IPS DF 4.7 (cell line): ENCODE measurements around the gene CLDN2.
"Not testable (repeated sequence)": the region's sequence is repeated elsewhere in the genome, so short reads cannot be mapped to it uniquely, and the experiment has no call there.

Experiments
- DNase-seq: peaks from one replicate; pipeline ENCODE4 v3.0.0-alpha.2; 2013; ENCODE audit warnings: low spot score; ENCODE audit errors: extremely low read depth

The CLDN2 gene, protein sequence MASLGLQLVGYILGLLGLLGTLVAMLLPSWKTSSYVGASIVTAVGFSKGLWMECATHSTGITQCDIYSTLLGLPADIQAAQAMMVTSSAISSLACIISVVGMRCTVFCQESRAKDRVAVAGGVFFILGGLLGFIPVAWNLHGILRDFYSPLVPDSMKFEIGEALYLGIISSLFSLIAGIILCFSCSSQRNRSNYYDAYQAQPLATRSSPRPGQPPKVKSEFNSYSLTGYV

DNA sequence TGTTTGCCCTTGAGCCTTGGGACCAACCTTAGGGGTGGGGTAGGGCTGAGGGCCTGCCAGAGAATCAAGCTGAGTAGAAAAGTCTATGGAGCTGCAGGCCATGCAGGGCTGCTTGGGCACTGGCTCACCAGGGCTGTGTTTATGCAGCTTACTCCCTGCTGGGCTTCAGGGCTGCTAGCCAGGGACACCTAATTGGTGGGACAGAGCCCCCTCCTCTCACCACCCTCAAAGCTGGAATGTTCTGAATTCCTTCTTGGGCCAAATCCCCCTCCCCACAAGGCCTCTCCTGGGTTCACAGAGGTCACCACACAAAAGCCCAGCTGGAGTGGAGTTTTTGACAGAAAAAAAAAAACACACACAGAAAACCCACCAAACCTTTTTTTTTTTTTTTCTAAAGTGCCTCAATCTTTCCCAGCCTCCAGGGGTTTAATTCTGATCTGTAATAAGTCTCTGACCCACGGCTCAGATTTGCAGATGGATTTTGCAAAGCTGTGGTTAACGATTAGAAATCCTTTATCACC is at the start of gene CLDN2:
TSS of gene CLDN2 (plus strand) at position 471 of the 521 bp plus-strand sequence. CDS start 7,827 bp downstream, outside the sequence.
- DNase-seq, result peak; percentile 5

DNA sequence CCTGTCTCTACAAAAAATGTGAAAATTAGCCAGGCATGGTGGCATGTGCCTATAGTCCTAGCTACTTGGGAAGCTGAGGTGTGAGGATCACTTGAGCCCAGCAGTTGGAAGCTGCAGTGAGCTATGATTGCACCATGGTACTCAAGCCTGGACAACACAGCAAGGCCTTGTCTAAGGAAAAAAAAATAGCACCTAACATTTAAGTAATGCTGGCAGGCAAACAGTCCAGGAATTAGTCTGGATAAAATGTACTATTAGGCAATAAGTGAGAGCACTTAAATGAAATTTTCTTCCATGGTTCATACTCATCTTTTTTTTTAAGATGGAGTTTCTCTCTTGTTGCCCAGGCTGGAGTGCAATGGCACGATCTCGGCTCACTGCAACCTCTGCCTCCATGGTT is 47.4 kb upstream of the CLDN2 start:
- DNase-seq, result not testable (repeated sequence)

DNA sequence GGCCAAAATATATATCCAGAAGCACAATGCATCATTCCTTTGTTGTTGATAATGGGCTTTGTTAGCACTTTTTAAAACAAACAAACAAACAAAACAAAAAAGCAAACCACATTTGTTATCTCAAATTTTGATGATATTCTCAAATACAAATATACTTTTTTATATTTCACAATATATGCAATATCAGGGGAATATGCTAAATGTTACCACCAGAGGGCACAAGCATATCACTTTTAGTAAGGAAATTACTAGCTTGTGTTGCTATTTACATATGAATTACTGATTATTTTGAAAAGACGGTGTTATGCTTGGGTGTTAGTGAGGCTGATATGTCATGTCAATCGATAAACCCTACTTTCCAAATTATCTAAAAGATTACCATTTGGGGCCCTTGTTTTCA is 46.1 kb upstream of the CLDN2 start:
- DNase-seq, result no peak

DNA sequence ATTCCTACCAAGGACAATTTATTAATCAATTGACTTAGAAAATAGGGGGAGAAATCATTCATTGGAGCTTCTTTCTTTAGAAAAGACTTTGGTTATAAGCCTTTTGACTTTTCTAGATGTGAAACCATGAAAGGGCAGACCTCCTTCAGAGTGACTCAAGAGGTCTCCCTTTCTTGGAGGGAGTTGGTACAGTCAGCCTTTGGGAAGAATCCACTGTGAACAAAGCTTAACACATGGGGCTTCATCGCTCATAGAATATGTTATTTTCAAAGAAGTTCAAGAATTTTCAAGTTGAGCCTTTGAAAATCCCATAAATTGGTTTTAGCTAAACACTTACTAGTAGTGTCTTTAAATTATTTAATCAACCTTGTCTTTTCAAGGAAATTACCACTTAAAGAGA is 45.1 kb upstream of the CLDN2 start:
- DNase-seq, result no peak

DNA sequence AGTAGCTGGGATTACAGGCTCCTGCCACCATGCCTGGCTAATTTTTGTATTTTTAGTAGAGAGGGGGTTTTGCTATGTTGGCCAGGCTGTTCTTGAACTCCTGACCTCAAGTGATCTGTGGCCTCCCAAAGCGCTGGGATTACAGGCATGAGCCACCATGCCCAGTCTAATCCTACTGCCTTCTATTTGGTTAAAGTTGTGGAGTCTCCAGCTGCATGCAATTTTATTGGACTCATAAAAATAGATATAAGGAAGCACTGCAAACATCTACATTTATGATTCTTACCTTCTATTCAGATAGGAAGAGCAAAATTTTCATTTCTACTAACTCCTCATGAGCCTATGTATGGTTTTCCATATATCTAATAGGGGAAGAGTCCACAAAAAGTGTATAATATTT is 30.7 kb upstream of the CLDN2 start:
- DNase-seq, result no peak

DNA sequence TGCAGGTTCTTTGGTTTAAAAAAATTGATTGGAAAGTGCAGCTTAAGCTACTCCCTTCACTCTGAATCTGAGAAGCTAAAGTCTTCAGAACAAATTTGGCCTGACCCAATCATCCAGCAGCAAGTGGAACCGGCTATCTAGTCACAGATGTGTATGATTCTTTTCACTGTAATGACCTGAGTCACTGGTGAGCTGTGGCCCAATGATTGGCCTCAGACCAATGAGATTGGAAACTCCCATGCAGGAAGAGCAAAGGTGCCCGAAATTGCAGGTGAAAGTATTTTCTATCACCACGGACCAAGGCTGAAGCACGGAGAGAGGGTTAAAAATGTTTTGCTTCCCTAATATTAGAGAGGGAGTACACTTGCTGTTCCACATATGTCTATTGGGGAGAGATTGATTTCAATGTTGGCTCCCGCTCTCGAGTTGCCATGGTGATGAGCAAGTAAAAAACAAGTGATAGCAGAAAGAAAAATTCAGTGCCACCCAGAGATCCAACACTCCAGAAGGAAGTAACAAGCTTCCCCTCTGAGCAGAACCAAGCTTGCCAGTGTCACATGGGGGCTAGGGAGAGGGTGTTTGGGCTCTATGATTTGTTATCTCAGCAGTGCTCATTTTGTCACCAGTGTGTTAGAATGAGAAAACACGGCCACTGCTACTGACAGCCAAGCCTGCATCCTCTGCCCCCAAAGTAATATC is 28.3 kb upstream of the CLDN2 start:
- no peak for DNase-seq

DNA sequence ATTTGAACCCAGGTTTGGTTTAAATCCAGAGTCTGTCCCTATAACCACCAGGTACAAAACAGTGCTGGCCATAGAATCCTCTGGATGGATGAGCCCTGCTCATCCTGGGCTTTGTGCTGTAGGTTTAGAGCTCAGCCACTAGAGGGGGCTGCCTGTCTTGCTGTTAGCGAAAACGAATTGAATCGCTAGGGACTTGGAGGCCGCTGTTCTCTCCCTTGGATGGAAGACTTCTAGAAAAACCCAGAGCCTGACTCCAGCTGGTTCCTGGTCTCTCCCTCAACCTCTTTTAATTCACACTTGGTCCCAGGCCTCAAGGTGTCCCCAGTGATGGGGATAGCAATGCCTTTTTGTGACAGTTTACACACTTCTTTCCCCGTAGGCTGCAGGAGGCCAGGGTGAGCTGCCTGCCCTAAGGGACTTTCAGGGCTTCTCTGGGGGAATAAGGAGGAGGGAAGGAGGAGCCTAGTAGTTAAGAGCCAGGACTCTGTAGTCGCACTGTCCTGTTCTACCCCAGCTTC is 25.8 kb upstream of the CLDN2 start:
- DNase-seq, result no peak

DNA sequence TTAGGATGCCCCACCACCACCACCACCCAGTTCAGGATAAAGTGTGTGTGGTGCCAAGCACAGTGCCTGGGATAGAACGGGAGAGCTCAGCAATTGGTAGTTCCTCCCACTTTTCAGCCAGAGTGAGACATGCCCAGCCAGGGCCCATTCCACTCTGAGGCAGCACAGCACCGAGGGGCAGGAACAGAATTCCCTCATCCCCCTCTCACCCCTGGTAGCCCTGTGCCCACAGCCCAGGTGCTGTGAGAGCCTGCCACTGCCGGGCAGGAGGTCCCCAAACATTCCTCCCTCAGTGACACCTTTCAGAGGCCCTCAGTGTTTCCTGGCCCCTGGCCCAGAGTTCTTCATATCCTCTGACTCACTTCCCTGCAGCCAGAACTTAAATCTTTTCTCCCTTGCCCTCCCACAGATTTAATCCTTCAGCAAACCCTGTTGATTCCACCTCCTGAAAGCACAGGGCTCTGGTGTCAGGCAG is 25.2 kb upstream of the CLDN2 start:
- DNase-seq, result no peak

DNA sequence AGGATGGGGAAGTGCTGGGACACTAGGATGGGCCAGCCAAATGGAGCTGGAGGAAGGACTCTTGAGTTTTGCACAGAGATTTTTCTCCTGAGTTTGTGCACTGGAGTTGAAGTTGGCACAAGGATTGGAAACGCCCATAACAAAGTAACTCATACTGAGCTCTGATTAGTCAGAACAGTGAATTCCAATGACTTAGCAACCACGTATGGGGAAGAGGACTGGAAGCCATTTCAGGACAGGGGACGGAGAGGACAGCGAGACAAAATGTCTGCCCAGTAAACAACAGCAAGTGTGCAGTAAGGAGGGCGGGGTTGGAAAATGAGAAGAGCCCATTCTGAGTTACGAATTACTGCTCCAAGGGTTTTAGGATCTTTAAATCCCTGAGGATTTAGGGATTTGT is 22.9 kb upstream of the CLDN2 start:
- no peak for DNase-seq

DNA sequence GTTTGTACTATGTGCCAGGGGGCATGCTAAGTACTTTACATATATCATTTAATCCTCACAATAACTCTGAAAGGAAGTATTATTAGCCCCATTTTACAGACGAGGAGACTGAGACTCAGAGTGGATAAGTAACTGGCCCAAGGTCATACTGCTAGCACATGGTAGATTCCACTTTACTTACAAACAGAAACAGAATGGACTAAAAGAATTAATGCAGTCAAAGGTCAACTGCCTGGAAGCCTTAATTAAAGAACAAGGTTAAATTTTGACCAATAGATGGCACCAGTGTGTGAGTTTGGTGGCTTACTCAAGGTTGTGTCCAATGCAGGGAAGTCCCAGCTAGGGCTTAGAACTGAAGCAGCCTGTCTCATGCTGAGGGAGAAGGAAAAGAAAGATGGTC is 21.7 kb upstream of the CLDN2 start:
- no peak for DNase-seq

DNA sequence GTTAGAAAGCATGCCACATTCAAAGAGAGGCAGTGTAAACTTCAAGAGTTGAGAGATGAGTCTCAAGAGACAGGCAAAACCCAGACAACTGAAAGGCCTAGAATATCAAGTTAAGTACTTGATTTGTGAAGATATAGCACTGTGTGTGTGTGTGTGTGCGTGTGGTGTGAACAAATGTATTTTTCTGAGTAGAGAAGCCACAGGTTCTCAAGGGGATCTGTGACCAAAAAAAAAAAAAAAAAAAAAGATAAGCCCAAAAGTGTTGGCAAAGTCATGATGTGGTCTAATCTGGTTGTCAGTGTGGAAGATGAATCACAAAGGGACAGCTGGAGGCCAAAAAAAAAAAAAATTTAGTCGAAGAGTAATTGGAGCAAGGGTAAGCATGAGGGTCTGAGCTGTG is 20.9 kb upstream of the CLDN2 start:
- no peak for DNase-seq

DNA sequence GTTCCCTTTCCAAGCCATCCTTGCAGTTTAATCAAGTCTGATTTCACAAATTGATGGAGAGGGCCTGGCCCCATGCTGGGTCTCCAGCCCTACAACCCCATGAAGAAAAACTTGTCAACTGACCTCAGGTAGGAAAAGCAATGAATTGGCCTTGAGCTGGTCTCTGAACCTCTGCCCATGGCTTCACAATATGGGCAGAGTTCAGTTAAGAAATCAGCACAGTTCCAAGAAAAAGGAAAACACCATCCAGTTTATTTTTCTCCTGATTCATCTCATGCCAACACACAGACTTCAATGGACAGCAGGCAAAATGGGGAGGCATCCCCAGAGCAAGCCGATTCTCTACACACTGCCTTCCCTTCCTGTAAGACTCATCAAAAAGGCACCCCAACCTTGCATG is 20.4 kb upstream of the CLDN2 start:
- DNase-seq, result no peak

DNA sequence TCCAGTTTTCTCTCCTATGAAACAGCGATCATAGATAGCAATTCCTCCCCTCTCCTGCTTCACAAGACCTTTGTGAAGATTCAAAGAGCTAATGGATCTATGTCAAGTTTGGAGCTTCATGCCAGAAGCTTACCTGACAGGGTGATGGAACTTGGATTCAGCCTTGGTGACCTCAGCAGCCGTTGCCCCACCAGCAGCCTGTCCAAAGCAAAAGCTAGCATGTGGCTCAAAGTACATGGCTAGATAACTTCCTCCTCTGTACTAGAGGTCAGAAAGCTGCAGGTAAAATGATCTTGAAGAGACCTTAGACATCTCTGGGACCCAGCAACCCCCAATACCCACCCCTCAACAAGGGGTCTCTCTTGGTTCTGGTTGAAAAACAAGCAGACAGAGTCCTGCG is 18.9 kb upstream of the CLDN2 start:
- DNase-seq, result no peak

DNA sequence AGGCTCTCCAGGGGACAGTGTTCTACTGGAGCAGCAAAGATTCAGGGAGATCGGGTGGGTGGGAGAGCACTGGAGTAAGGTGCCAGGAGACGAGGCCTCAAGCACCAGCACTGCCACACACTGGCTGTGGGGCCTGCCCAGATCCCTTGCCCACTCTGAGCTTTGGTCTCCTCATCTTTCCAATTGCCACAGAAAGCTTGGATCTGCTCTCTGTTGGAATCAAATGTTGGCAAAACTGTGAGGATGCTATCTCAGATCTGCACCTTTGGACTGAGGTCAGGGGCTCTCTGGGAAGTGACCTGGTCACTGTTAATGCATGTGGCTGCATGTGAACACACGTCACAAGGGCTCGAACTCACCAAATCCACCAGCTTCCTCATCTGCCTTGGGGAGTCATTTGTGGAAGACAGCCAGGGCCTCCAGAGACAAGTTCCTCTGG is 18.4 kb upstream of the CLDN2 start:
- DNase-seq, result no peak

DNA sequence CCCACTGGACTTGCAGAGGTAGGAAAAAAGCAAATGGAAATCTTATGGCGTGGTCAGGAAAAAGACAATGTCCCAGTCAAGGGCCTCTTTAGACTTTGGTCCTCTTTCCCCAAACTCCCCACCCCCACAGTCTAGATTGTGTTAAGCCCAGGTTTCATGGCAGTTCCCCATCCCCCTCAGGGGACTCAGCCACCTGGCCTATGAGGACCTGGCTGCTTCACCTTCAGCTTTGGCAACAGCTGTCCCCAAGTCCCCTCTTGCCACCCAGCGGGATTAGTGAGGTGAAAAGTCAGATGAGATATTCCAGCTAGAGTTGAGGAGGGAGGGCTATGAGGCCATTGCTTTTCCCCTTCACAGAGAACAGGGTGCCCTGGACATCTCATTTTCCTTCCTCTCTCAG is 17.5 kb upstream of the CLDN2 start:
- no peak for DNase-seq

DNA sequence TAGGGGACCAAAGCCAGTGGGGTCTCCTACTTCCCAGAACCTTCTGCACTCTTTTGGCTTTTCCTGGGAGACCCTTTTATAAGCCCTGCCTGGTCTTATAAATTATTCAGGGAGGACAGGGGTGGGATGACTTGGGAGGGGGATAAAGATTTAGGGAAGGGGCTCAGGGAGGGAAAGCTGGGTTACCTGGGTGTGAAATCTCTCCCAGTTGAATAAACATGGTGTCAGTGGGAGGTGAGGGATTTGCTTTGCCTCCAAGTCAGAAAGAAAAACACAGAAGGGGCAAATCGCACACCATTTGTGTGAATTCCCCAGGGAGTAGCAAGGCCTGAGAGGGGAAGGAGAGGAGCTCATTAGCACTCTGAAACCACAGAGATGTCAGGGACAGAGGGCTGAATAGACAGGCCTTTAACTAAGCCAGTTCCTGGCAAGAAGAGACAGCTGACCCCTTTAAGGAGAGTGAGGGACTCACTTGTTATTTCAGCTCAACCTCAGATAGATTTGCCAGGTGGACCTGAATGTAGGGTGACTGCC is 16.8 kb upstream of the CLDN2 start, which contains the start of gene RIPPLY1:
TSS of gene RIPPLY1 (minus strand) at position 51 of the 534 bp plus-strand sequence. CDS start 54 bp downstream, outside the sequence.
- DNase-seq, result no peak

DNA sequence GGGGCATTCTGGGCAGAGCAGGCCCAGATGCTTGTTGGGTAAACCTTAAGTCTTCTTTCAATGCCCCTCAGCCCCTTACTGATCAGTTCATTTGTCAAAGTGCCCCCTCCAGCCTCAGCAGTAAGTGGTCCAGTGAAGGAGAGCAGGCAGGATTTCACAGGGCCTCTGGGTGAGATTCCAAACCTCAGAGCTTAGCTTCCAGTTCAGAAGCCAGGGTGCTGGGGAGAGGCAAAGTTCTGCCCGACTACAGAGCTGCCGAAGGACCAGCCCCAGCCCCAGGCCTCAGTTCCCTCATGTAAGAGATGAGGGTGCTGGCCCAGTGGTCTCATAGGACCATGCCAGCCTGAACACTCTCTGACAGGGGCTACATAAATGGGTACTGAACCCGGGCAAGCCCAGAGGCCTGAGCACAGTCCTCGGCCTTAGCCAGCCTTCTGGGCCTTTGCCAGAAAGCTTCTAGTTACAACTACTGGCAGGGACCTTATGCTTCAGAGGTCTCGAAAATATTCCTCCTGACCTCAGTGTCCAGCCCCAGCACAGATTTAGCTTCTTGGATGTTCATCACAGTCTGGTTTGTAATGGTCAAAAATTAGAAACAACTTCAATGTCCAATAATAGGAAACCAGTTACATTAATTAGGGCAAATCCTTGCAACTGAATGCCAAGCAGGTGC is 16.2 kb upstream of the CLDN2 start:
- DNase-seq, result no peak

DNA sequence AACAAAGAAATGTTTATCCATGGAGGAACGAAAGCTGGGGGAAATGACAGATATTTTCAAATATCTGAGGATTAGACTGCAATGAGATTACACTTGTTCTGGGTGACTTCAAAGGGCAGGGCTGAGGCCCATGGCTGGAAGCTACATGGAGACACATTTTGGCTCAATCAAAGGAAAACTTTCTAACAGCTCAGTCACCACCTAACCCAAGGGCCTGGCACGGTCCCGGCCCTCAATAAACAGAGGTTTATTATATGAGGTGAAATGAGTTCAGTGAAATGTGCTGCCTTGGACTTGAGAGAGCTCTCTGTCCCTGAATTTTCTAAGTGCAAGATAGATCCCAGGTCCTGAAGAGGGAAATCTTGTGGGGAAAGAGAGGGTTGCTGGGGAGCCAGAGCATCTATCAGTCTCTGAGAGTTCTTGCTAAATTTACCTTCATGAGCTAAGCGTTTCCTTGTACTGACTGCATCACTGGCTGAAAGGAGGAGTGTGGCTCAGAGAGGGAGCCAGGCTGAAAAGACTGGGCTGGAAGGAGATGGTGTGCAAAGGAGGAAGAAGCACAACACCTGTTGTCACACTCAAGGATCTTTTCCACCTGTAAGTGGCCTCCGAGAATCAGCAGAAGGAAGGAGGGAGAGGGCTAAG is 15.0 kb upstream of the CLDN2 start:
- DNase-seq, result no peak

DNA sequence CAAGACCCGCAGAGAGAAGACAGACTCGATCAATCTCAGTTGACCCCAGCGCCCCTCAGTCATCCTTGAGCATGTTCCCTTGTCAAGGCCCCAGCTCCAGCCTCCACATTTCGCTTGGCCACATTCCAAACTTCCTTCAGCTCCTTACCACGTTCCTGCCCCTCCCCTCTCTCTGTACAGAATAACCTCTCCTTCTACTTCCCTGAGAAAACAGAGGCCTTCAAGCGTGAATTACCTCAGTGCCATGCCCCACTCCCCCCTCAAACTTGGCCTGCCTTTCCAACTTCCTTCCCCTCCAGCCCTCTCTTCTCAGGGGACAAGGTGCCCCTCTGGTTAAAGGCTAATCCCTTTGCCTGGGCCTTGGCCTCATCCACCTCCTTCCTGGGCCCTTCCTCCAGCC is 13.8 kb upstream of the CLDN2 start:
- no peak for DNase-seq

DNA sequence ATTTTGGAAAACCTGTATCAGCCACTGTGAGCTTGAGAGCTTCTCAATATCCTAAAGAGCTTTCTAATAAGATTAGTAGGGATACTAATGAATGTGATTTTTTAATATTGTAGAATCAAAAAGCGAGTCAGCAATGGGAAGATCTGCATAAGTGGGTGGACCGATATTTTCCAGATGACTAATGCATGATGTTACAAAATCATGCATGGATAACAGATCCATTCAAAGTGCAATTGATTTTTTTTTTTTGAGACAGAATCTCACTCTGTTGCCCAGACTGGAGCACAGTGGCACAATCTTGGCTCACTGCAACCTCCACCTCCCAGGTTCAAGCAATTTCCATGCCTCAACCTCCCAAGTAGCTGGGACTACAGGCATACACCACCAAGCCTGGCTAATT is 7.3 kb upstream of the CLDN2 start:
- no peak for DNase-seq

DNA sequence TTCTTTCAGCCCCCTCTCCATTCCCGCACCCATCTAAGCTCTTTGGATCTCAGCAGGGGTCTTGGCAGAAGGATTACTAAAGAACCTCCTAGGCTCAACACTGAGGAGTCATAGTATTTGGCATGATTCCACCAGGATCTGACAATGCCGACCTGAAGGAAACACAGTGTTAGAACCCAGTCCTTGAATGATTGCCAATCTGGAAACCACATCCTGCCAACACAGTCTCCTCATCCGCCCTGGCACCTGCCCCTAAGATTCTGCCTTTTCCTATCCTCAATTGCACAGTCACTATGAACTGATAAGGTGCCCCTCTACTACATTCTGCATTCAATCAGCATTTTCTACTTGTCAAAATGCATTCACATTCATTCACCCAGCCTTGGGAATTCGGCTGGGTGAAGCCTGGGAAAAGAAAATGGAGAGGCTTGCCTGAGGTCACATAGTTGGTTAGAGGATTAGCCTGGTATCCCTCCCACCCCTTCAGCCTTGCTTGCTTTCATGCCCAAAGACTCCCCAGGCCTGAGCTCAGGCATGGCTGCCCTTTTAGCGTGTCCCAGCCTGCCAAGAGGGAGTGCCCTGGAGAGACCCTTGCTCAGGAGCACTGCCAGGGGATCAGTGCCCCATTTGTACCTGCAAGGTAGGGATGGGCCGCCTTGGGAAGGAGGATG is 2.2 kb upstream of the CLDN2 start:
- no peak for DNase-seq
